Measurements from ENCODE around the gene PPP2R3B.

- TF ChIP-seq CTCF (IDR thresholded peaks at IDR 0.05) (no peak), ZFX (IDR thresholded peaks at IDR 0.05; ENCODE audit: borderline replicate concordance) (no peak)
Measured at GRCh38 chrX:292900-293897, 93.5 kb downstream of the PPP2R3B start.

Measured in 22Rv1 (cell line).